CMK (cell line): ENCODE measurements around the gene NANS.
"Not testable (repeated sequence)": the region's sequence is repeated elsewhere in the genome, so short reads cannot be mapped to it uniquely, and the experiment has no call there.

Source experiments
- DNase-seq: peaks from one replicate; pipeline ENCODE4 v3.0.0-alpha.2; 2010; ENCODE audit warnings: low read depth

The NANS gene

GRCh38 chr9:98076514-98076890 lies 20.0 kb downstream of the NANS start:
- DNase-seq = not testable (repeated sequence)

- no peak for DNase-seq
Measured at GRCh38 chr9:98078895-98079294, 22.4 kb downstream of the NANS start.

GRCh38 chr9:98080326-98080725 lies 23.8 kb downstream of the NANS start:
- DNase-seq = no peak

- no peak for DNase-seq
Measured at GRCh38 chr9:98080780-98081179, 24.2 kb downstream of the NANS start.

GRCh38 chr9:98081477-98082219 lies 25.1 kb downstream of the NANS start:
- DNase-seq = no peak

GRCh38 chr9:98083061-98083501 lies 26.5 kb downstream of the NANS start:
- DNase-seq = no peak

- DNase-seq = no peak
Measured at GRCh38 chr9:98083566-98084183, 27.1 kb downstream of the NANS start.

- DNase-seq = no peak
Measured at GRCh38 chr9:98084396-98084795, 27.9 kb downstream of the NANS start.

- no peak for DNase-seq
Measured at GRCh38 chr9:98085058-98085457, 28.5 kb downstream of the NANS start.

- DNase-seq = no peak
Measured at GRCh38 chr9:98085944-98086343, 29.4 kb downstream of the NANS start.

- DNase-seq = no peak
Measured at GRCh38 chr9:98086461-98086860, 29.9 kb downstream of the NANS start.

- DNase-seq = no peak
Measured at GRCh38 chr9:98087420-98088354, 31.2 kb downstream of the NANS start.

- DNase-seq = not testable (repeated sequence)
Measured at GRCh38 chr9:98090674-98091073, 34.1 kb downstream of the NANS start.

GRCh38 chr9:98091735-98092612 lies 35.4 kb downstream of the NANS start:
- DNase-seq = no peak

- no peak for DNase-seq
Measured at GRCh38 chr9:98092613-98092931, 36.0 kb downstream of the NANS start.

- no peak for DNase-seq
Measured at GRCh38 chr9:98094316-98094715, 37.8 kb downstream of the NANS start.

- DNase-seq = no peak
Measured at GRCh38 chr9:98094851-98095250, 38.3 kb downstream of the NANS start.

- DNase-seq = no peak
Measured at GRCh38 chr9:98095401-98095800, 38.9 kb downstream of the NANS start.

GRCh38 chr9:98096091-98096490 lies 39.6 kb downstream of the NANS start:
- DNase-seq = no peak

- DNase-seq = no peak
Measured at GRCh38 chr9:98097836-98098235, 41.3 kb downstream of the NANS start.

GRCh38 chr9:98099346-98099745 lies 42.8 kb downstream of the NANS start:
- DNase-seq = no peak

GRCh38 chr9:98099898-98100297 lies 43.4 kb downstream of the NANS start:
- DNase-seq = no peak
